ENCODE results near the gene RPL15. TPM values are rescaled to one million over a fixed set of nuclear protein-coding genes. Genes with fewer than 3 reads are reported as not detected.

The RPL15 gene
- total and polyA plus RNA-seq, 2 of the 13 experiments (the other 11 are each of a cell fraction or from before 2014, with no cell fraction given), result 1,297 to 3,693 TPM

- TF ChIP-seq FOXA1 (IDR thresholded peaks at IDR 0.05) (no peak), FOXA1 (CRISPR knock-in tag; IDR thresholded peaks at IDR 0.05) (no peak), SMAD1 (CRISPR knock-in tag; IDR thresholded peaks at IDR 0.05; ENCODE audit: borderline replicate concordance, low read depth) (no peak), ZNF281 (CRISPR knock-in tag; IDR thresholded peaks at IDR 0.05; ENCODE audit: borderline replicate concordance) (no peak), BCL6 (CRISPR knock-in tag; IDR thresholded peaks at IDR 0.05) (no peak), IKZF1 (IDR thresholded peaks at IDR 0.05) (no peak), GABPB1 (CRISPR knock-in tag; IDR thresholded peaks at IDR 0.05) (peak; percentile 43; the same call in 1 of the 2 replicates), ZNF720 (CRISPR knock-in tag; IDR thresholded peaks at IDR 0.05) (no peak), ZNF83 (CRISPR knock-in tag; IDR thresholded peaks at IDR 0.05; ENCODE audit: borderline replicate concordance) (no peak), ZNF253 (CRISPR knock-in tag; IDR thresholded peaks at IDR 0.05; ENCODE audit: borderline replicate concordance) (no peak), ZMYM2 (CRISPR knock-in tag; IDR thresholded peaks at IDR 0.05) (no peak), ZNF737 (CRISPR knock-in tag; IDR thresholded peaks at IDR 0.05; ENCODE audit: borderline replicate concordance) (no peak), RXRB (CRISPR knock-in tag; IDR thresholded peaks at IDR 0.05; ENCODE audit: borderline replicate concordance) (no peak), ZNF530 (CRISPR knock-in tag; IDR thresholded peaks at IDR 0.05; ENCODE audit: low read depth) (no peak), GABPA (IDR thresholded peaks at IDR 0.05; ENCODE audit: low read depth, low read length) (no peak), GABPA (CRISPR knock-in tag; IDR thresholded peaks at IDR 0.05; ENCODE audit: low read depth) (peak; percentile 67; the same call in 1 of the 2 replicates), CREB1 (IDR thresholded peaks at IDR 0.05) (peak; percentile 56), CREB1 (CRISPR knock-in tag; IDR thresholded peaks at IDR 0.05) (peak; percentile 82), ZMAT3 (CRISPR knock-in tag; conservative IDR thresholded peaks at IDR 0.05) (no peak), ZNF761 (CRISPR knock-in tag; conservative IDR thresholded peaks at IDR 0.05) (no peak), MIXL1 (CRISPR knock-in tag; IDR thresholded peaks at IDR 0.05) (no peak), ATF7 (IDR thresholded peaks at IDR 0.05) (0 out of 2 replicates have a peak, but pooled peaks have one; percentile 17), ATF7 (CRISPR knock-in tag; IDR thresholded peaks at IDR 0.05) (no peak), PITX1 (CRISPR knock-in tag; IDR thresholded peaks at IDR 0.05) (no peak), ZNF282 (IDR thresholded peaks at IDR 0.05; ENCODE audit: partially characterized antibody) (no peak), NPAS2 (CRISPR knock-in tag; IDR thresholded peaks at IDR 0.05; ENCODE audit: borderline replicate concordance) (no peak)
- TF ChIP-seq, protein P1, sequence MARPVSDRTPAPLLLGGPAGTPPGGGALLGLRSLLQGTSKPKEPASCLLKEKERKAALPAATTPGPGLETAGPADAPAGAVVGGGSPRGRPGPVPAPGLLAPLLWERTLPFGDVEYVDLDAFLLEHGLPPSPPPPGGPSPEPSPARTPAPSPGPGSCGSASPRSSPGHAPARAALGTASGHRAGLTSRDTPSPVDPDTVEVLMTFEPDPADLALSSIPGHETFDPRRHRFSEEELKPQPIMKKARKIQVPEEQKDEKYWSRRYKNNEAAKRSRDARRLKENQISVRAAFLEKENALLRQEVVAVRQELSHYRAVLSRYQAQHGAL (CRISPR knock-in tag; IDR thresholded peaks at IDR 0.05; ENCODE audit: not compliant biosample characterization), result no peak
- TF ChIP-seq, protein P2, sequence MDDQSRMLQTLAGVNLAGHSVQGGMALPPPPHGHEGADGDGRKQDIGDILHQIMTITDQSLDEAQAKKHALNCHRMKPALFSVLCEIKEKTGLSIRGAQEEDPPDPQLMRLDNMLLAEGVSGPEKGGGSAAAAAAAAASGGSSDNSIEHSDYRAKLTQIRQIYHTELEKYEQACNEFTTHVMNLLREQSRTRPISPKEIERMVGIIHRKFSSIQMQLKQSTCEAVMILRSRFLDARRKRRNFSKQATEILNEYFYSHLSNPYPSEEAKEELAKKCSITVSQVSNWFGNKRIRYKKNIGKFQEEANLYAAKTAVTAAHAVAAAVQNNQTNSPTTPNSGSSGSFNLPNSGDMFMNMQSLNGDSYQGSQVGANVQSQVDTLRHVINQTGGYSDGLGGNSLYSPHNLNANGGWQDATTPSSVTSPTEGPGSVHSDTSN (CRISPR knock-in tag; IDR thresholded peaks at IDR 0.05; ENCODE audit: borderline replicate concordance), result no peak
- TF ChIP-seq, protein P3, sequence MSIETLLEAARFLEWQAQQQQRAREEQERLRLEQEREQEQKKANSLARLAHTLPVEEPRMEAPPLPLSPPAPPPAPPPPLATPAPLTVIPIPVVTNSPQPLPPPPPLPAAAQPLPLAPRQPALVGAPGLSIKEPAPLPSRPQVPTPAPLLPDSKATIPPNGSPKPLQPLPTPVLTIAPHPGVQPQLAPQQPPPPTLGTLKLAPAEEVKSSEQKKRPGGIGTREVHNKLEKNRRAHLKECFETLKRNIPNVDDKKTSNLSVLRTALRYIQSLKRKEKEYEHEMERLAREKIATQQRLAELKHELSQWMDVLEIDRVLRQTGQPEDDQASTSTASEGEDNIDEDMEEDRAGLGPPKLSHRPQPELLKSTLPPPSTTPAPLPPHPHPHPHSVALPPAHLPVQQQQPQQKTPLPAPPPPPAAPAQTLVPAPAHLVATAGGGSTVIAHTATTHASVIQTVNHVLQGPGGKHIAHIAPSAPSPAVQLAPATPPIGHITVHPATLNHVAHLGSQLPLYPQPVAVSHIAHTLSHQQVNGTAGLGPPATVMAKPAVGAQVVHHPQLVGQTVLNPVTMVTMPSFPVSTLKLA (IDR thresholded peaks at IDR 0.05), result no peak
Measured at GRCh38 chr3:23915537-23916108, 1.3 kb upstream of the RPL15 start (continued).
